Prostate gland (tissue), 2 donors: ENCODE data around the gene MTPN.

Experiments
- CTCF ChIP-seq, 4 experiments: fragments of 200-600 bp in 2 of 4; fragments of 450-650 bp in 2 of 4; sonication (generic) in 2 of 4; IDR thresholded peaks; 1 replicate in 3 of 4; 2 replicates in 1 of 4; pipeline ENCODE4 v1.5.1; 2016 to 2019; ENCODE audit warnings: antibody characterized with exemption in 4 of 4, mild to moderate bottlenecking in 2 of 4, moderate library complexity in 2 of 4
- POLR2A ChIP-seq: fragments of 450-650 bp; IDR thresholded peaks from one replicate; pipeline ENCODE4 v1.6.1; 2016; ENCODE audit warnings: antibody characterized with exemption, mild to moderate bottlenecking
- POLR2AphosphoS5 ChIP-seq: sonication (generic); formaldehyde crosslinking; IDR thresholded peaks from one replicate; pipeline ENCODE4 v1.6.1; 2017; ENCODE audit warnings: antibody characterized with exemption

- TF ChIP-seq CTCF (IDR thresholded peaks at IDR 0.05) = no peak
- TF ChIP-seq POLR2A = no peak
- no peak for TF ChIP-seq POLR2AphosphoS5
Measured at GRCh38 chr7:135970682-135971365, 6.3 kb downstream of the MTPN start.
